ENCODE measurements around the gene SLC7A11.

DNA sequence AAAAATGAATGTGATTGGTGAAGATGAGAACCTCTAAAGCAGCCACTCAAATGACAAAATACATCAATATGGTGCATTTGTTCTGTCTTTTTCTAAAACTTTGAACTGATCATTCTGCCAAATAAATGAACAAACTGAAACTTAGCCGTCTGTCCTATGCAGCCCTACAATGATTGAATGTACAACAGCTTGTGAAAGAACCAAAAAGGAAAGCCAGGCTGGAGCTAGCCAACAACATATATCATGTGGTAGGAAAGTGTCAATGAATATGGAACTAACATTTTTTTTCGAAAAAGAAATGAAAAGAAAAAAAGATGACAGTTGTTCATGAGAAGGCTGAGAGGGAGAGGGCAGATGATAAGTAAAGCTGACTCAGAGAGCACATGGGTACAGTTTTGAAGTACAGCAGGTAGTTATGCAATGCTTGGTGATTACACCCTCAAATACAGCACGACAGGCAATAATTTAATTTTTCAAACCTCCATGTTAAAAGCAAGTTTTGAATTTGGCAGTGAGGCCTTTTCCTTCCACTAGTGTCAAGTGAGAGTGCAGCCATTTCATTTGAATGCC is 21.2 kb upstream of the SLC7A11 start:
- TF ChIP-seq, protein P1, sequence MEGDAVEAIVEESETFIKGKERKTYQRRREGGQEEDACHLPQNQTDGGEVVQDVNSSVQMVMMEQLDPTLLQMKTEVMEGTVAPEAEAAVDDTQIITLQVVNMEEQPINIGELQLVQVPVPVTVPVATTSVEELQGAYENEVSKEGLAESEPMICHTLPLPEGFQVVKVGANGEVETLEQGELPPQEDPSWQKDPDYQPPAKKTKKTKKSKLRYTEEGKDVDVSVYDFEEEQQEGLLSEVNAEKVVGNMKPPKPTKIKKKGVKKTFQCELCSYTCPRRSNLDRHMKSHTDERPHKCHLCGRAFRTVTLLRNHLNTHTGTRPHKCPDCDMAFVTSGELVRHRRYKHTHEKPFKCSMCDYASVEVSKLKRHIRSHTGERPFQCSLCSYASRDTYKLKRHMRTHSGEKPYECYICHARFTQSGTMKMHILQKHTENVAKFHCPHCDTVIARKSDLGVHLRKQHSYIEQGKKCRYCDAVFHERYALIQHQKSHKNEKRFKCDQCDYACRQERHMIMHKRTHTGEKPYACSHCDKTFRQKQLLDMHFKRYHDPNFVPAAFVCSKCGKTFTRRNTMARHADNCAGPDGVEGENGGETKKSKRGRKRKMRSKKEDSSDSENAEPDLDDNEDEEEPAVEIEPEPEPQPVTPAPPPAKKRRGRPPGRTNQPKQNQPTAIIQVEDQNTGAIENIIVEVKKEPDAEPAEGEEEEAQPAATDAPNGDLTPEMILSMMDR (IDR thresholded peaks at IDR 0.05) = no peak
- TF ChIP-seq POLR2A (IDR thresholded peaks at IDR 0.05) = no peak

Measured in uterus (tissue), 2 donors.